Body of pancreas (tissue), 4 donors: ENCODE results near the gene ZNF747. TPM values are rescaled to one million over a fixed set of nuclear protein-coding genes. Genes with fewer than 3 reads are reported as not detected.

Experiments
- ATAC-seq: fragments of 150-250 bp; one replicate; pipeline ENCODE4 v1.9.1; 2016
- DNase-seq, 4 donors: peaks; one replicate each; pipeline ENCODE4 v3.0.0-alpha.2; 2019
- H3K27ac ChIP-seq, 4 donors: fragments of 200-600 bp; sonication (generic); 1 replicate in 3 of 4; 2 replicates in 1 of 4; pipeline versions ENCODE4 v1.5.1 to v1.6.1; 2016 to 2019; ENCODE audit warnings: mild to moderate bottlenecking in 1 of 4, mixed read lengths in 1 of 4, moderate library complexity in 1 of 4
- H3K27me3 ChIP-seq, 2 donors: fragments of 200-600 bp; sonication (generic); one replicate each; pipeline ENCODE4 v1.6.0; 2016; ENCODE audit warnings: mild to moderate bottlenecking in 1 of 2
- H3K36me3 ChIP-seq, 2 donors: fragments of 200-600 bp; sonication (generic); replicated peaks in 1 of 2; 2 replicates each; pipeline ENCODE4 v1.5.1; 2016; ENCODE audit warnings: low read depth in 2 of 2; ENCODE audit not compliant: insufficient read depth in 1 of 2
- H3K4me1 ChIP-seq: fragments of 200-600 bp; sonication (generic); one replicate; pipeline ENCODE4 v1.6.0; 2016
- H3K4me3 ChIP-seq, 2 donors: fragments of 200-600 bp; sonication (generic); 1 replicate in 1 of 2; 2 replicates in 1 of 2; pipeline ENCODE4 v1.5.1; 2016 to 2019
- H3K9me3 ChIP-seq, 3 donors: fragments of 200-600 bp; sonication (generic); 1 replicate in 2 of 3; 2 replicates in 1 of 3; pipeline ENCODE4 v1.5.1; 2016
- POLR2A ChIP-seq, 3 donors: fragments of 450-650 bp; IDR thresholded peaks; one replicate each; pipeline ENCODE4 v1.6.1; 2016; ENCODE audit warnings: antibody characterized with exemption in 3 of 3, mild to moderate bottlenecking in 2 of 3
- WGBS, 2 donors: methylation state at CpG; one replicate each; pipeline ENCODE4 v1.1.5; 2017; 5-methylcytosine and 5-hydroxymethylcytosine counted together
- intact Hi-C: fragments of 100-400 bp; cut with DNase I; formaldehyde crosslinking; loops from one replicate; pipeline ENCODE4 v1.15.1; 2023
- total RNA-seq, 2 donors: library from RNA; depleted of rRNA; stranded (reverse); fragments of >200 nt; gene quantifications; one replicate each; pipeline ENCODE4 v1.1.0, GENCODE V29; 2016
- TF ChIP-seq, protein P1 (sequence below), 7 experiments: fragments of 450-650 bp in 4 of 7; fragments of 200-600 bp in 3 of 7; sonication (generic) in 3 of 7; IDR thresholded peaks; one replicate each; pipeline ENCODE4 v1.5.1; 2016 to 2019; ENCODE audit warnings: antibody characterized with exemption in 7 of 7

The ZNF747 gene
- total RNA-seq, 2 donors from 2014 or later: 10.2 to 11.4 TPM

DNA sequence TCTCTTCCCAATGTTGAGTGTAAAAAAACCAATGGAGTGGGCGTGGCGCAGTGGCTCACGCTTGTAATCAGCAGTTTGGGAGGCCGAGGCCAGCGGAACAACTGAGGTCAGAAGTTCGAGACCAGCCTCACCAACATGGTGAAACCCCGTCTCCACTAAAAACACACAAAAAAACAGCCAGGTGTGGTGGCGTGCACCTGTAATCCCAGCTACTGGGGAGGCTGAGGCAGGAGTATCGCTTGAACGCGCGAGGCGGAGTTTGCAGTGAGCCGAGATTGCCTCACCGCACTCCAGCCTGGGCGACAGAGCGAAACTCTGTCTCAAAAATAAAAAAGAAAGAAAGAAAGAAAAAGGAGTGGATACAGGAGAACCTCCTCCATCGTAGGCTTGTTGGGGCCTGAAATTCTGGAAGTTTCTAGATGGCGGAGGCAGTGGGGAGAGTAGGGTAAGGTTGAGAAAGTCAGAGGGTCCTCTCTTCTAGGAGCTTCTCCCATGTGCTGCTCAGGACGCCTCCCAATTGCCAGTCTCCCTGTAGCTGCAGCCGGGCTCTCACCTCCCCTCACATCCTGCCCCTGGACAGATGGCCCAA, 24.2 kb upstream of the ZNF747 start:
- peaks cover 0 to 2% of the 10 kb centered on the region in 2 donors for H3K36me3 ChIP-seq
- no peaks in the 10 kb centered on the region for H3K27me3 ChIP-seq
- no peak overlapping the region for H3K4me3 ChIP-seq
- H3K4me1 ChIP-seq: peaks cover 29% of the 10 kb centered on the region
- intact Hi-C loops: no loop called here
- DNase-seq (no peak), ATAC-seq (no peak)
- TF ChIP-seq POLR2A (IDR thresholded peaks at IDR 0.05): no peak
- TF ChIP-seq, protein P1, sequence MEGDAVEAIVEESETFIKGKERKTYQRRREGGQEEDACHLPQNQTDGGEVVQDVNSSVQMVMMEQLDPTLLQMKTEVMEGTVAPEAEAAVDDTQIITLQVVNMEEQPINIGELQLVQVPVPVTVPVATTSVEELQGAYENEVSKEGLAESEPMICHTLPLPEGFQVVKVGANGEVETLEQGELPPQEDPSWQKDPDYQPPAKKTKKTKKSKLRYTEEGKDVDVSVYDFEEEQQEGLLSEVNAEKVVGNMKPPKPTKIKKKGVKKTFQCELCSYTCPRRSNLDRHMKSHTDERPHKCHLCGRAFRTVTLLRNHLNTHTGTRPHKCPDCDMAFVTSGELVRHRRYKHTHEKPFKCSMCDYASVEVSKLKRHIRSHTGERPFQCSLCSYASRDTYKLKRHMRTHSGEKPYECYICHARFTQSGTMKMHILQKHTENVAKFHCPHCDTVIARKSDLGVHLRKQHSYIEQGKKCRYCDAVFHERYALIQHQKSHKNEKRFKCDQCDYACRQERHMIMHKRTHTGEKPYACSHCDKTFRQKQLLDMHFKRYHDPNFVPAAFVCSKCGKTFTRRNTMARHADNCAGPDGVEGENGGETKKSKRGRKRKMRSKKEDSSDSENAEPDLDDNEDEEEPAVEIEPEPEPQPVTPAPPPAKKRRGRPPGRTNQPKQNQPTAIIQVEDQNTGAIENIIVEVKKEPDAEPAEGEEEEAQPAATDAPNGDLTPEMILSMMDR (IDR thresholded peaks at IDR 0.05): peak in 1 of 7 experiments; percentile 2
- WGBS, 2 donors: 73 to 82% methylated on average over 21 of the region's 21 CpGs
- H3K9me3 ChIP-seq: no peaks in the 10 kb centered on the region
- peak overlapping the region; percentile 92 to 98 (median 96) for H3K27ac ChIP-seq

DNA sequence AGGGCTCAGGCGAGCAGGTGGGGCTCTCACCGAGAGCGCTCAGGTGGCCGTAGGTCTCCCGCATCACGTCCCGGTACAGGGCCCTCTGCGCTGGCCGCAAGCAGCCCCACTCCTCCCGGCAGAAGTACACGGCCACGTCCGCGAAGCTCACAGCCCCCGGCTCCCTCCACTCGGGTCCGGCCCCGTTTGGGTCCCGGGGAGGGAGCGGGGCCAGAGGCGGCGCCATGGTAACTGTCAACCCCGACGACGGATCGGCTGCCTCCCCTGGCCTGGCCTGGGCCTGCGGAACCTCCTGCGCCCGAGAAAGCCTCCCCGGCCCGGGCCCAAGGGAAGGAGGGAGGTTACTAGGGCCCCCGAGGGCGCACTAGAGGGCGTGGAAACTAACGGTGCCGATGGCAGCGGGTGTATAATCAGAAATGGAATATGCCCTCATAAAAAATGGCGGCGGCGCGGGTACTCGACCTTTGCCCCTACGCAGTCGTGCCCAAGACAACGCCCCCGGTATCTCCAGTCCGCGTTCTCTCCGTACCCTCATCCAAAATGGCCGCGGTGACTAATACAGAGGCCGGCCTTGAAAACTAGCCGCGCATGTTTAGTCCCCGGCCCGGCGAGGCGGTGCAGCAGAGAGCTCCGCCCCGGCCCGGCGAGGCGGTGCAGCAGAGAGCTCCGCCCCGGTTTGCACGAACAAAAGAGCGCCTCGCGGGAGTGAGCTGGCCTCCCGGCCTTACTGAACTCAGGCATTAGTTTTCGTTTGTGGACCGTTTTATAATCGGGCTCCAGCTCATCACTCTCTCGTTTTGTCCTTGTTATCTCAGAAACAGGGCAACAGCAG, 23.5 kb upstream of the ZNF747 start, which contains the start of gene ZNF764:
Gene ZNF764 (minus strand): TSS at position 418 of the 832 bp plus-strand sequence. CDS start 192 bp downstream, at position 226.
- peak within 1 kb of the TSS; percentile 92 to 98 (median 96) for H3K27ac ChIP-seq
- H3K27me3 ChIP-seq: no peaks in the 10 kb centered on the region
- DNase-seq (peak; percentile 98 to 99 (median 99)), ATAC-seq (peak; percentile 97)
- peaks cover 29% of the 10 kb centered on the region for H3K4me1 ChIP-seq
- H3K36me3 ChIP-seq: peaks cover 0 to 2% of the 10 kb centered on the region in 2 donors
- intact Hi-C loops: no loop called here
- WGBS, 2 donors: 0 to 5% methylated on average over 8 to 74 of the region's 74 CpGs
- H3K9me3 ChIP-seq: no peaks in the 10 kb centered on the region
- TF ChIP-seq, protein P1 (IDR thresholded peaks at IDR 0.05): peak in 1 of 7 experiments; percentile 31
- peak; percentile 23 to 69 (median 57) for TF ChIP-seq POLR2A (IDR thresholded peaks at IDR 0.05)
- peak within 1 kb of the TSS; percentile 71 to 78 for H3K4me3 ChIP-seq

DNA sequence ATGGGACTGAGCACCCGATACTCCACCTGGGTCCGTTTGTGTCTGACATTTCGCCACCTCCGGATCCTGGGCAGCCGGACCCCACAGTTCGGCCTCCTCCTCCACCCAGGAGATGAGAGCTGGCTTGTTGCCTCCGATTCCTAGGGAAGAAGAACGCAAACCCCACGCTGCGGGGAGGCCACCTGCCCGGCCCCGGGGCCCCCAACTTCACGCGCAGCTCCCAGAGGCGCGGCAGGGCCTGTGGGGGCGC, 23.0 kb upstream of the ZNF747 start:
- Histone ChIP-seq H3K27me3 (no peaks in the 10 kb centered on the region), H3K9me3 (no peaks in the 10 kb centered on the region), H3K4me3 (peak overlapping the region; percentile 71 to 78), H3K36me3 (peaks cover 0 to 2% of the 10 kb centered on the region in 2 donors), H3K4me1 (peaks cover 29% of the 10 kb centered on the region), H3K27ac (peak overlapping the region; percentile 92 to 98 (median 96))
- intact Hi-C loops: no loop called here
- no peak for ATAC-seq
- WGBS, 2 donors: 0% methylated on average over 17 of the region's 17 CpGs; no CpG with 5 or more reads in 1 of the 2 donors
- DNase-seq: no peak
- no peak for TF ChIP-seq POLR2A (IDR thresholded peaks at IDR 0.05)
- TF ChIP-seq, protein P1 (IDR thresholded peaks at IDR 0.05): no peak

DNA sequence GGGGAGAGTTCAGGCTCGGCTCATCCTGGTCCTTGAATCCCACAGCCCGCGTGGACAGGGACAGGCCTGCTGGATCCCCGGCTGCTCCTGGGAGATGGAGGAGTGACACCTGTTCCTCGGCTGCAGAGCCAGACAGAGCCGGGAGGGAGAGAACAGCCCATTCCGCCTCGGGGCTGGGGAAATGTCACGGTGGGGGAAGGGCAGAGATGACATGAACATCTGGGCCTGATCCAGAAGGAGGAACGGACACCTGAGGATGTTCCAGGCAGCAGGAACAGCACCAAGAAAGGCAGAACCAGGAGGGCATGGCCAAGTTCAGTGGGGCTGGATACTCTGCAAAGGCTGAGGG, 21.4 kb upstream of the ZNF747 start:
- Histone ChIP-seq H3K27ac (no peak overlapping the region), H3K36me3 (peaks cover 0 to 2% of the 10 kb centered on the region in 2 donors), H3K4me3 (no peak overlapping the region), H3K27me3 (no peaks in the 10 kb centered on the region), H3K9me3 (no peaks in the 10 kb centered on the region), H3K4me1 (peaks cover 25% of the 10 kb centered on the region)
- WGBS, 2 donors: 65 to 77% methylated on average over 10 of the region's 10 CpGs
- DNase-seq (no peak), ATAC-seq (no peak)
- TF ChIP-seq, protein P1 (IDR thresholded peaks at IDR 0.05): no peak
- TF ChIP-seq POLR2A (IDR thresholded peaks at IDR 0.05): no peak
- intact Hi-C loops: no loop called here
